H1 (cell line): ENCODE measurements around the gene SCN2A. TPM values are rescaled to one million over a fixed set of nuclear protein-coding genes. Genes with fewer than 3 reads are reported as not detected.

Experiments used
- CBX5 ChIP-seq: fragments of 300-800, 300-1000 bp; sonication (generic); IDR thresholded peaks from 2 replicates; pipeline ENCODE4 v1.7.1; 2016; ENCODE audit warnings: antibody characterized with exemption, low read length, low read depth
- CHD7 ChIP-seq: fragments of 300-600 bp; sonication (generic); IDR thresholded peaks from 2 replicates; pipeline ENCODE4 v1.7.1; 2012; ENCODE audit warnings: low read length, moderate library complexity, mild to moderate bottlenecking, inconsistent platforms; ENCODE audit not compliant: insufficient replicate concordance
- HDAC2 ChIP-seq, 2 experiments: fragments of 300-600 bp in 1 of 2; sonication (generic) in 1 of 2; IDR thresholded peaks; 2 replicates each; pipeline ENCODE4 v1.6.1; 2011 to 2012; ENCODE audit warnings: low read depth in 2 of 2, low read length in 2 of 2, mild to moderate bottlenecking in 2 of 2, moderate library complexity in 2 of 2, borderline replicate concordance in 1 of 2, inconsistent platforms in 1 of 2
- KDM1A ChIP-seq: fragments of 200-600, 300-600 bp; sonication (generic); IDR thresholded peaks from 2 replicates; pipeline ENCODE4 v1.7.1; 2016; ENCODE audit warnings: mild to moderate bottlenecking, low read length, borderline replicate concordance
- KDM4A ChIP-seq: IDR thresholded peaks from one replicate; pipeline ENCODE4 v1.7.1; 2012; ENCODE audit warnings: low read depth, mild to moderate bottlenecking, moderate library complexity, low read length, inconsistent platforms; ENCODE audit not compliant: severe bottlenecking
- MAX ChIP-seq: IDR thresholded peaks from 2 replicates; pipeline ENCODE4 v1.6.1; 2012; ENCODE audit warnings: inconsistent platforms
- RBBP5 ChIP-seq: IDR thresholded peaks from 2 replicates; pipeline ENCODE4 v1.7.1; 2012; ENCODE audit warnings: low read depth, mild to moderate bottlenecking, inconsistent platforms, low read length, moderate library complexity, borderline replicate concordance
- SIX5 ChIP-seq: IDR thresholded peaks from 2 replicates; pipeline ENCODE4 v1.6.1; 2011; ENCODE audit warnings: mild to moderate bottlenecking, low read depth, low read length
- SRF ChIP-seq: IDR thresholded peaks from 2 replicates; pipeline ENCODE4 v1.6.1; 2011; ENCODE audit warnings: mild to moderate bottlenecking, low read depth, low read length, moderate library complexity
- ZNF274 ChIP-seq: IDR thresholded peaks from 2 replicates; pipeline ENCODE4 v1.7.0; 2012; ENCODE audit warnings: low read length, borderline replicate concordance; ENCODE audit errors: extremely low read depth
- polyA plus RNA-seq, 7 experiments: library from polyadenylated mRNA; depleted of rRNA in 3 of 7; stranded (reverse) in 5 of 7; unstranded in 2 of 7; fragments of >200 nt in 5 of 7; fragments of 200-250 nt in 2 of 7; gene quantifications; 1 replicate in 5 of 7; 2 replicates in 1 of 7; 4 replicates in 1 of 7; pipeline versions ENCODE4 v1.2.1 to v1.2.3, GENCODE V29; 2011 to 2013; ENCODE audit warnings: missing spikeins in 2 of 7, mixed read lengths in 2 of 7
- total RNA-seq: library from RNA; stranded (reverse); fragmentation: NEBNext Ultra II Directional; extraction: Animal tissue kit (Norgen Biotek cat#: 25700); gene quantifications from 2 replicates; pipeline ENCODE4 v1.2.1, GENCODE V29; 2021

Gene SCN2A
- total and polyA plus RNA-seq, 2 of the 8 experiments (the other 6 are each of a cell fraction or from before 2014, with no cell fraction given): 0.18 to 1.1 TPM

- no peak for TF ChIP-seq CHD7
- TF ChIP-seq HDAC2 (IDR thresholded peaks at IDR 0.05; ENCODE audit: borderline replicate concordance in 1 of 2, low read depth in 2 of 2, low read length in 2 of 2): no peak
- no peak for TF ChIP-seq CBX5
- no peak for TF ChIP-seq MAX
- no peak for TF ChIP-seq SIX5
- no peak for TF ChIP-seq KDM1A
- no peak for TF ChIP-seq ZNF274
- no peak for TF ChIP-seq RBBP5
- no peak for TF ChIP-seq KDM4A
- TF ChIP-seq SRF: no peak
Observed at GRCh38 chr2:165435611-165436010, 196.4 kb downstream of the SCN2A start (continued).
